KBM-7 (cell line): Measurements from ENCODE around the gene STK11.

Experiments
- DNase-seq: peaks from one replicate; pipeline ENCODE4 v3.0.0-alpha.2; 2015
- in situ Hi-C: fragments of 300-500 bp; cut with MboI; formaldehyde crosslinking; loops from 2 replicates; pipeline ENCODE4 v1.14.3; 2020; ENCODE audit warnings: low sequenced_read_pairs, low pct_unique_long_range_greater_than_20kb, mixed read lengths

STK11 gene

DNA sequence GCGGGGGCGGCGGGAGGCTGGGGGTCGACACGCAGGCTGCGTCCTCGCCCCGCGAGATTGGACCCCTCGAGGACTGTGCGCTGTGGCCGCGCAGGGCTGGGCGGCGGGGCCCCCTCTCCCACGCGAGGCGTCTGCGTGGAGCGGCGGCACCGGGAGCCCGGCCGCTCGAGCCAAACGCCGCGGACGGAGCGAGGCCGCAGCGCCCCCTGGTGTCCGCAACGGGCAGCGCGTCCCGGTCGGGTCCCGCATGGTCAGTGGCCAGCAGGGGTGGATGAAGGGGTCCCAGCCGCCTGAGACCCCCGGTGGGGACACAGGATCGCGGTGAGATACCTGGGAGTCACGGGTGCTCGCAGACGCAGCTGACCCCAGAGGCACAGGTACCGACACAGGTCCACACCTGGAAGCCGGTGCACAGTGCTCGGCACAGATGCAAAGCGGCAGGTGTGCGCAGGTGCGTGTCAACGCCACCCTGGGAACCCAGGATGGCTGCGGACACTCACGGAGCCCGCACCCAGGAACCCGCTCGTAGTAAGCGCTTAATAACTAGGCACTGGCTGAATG is 61.4 kb downstream of the STK11 start:
- no peak for DNase-seq
- in situ Hi-C loops, result no loop called here

DNA sequence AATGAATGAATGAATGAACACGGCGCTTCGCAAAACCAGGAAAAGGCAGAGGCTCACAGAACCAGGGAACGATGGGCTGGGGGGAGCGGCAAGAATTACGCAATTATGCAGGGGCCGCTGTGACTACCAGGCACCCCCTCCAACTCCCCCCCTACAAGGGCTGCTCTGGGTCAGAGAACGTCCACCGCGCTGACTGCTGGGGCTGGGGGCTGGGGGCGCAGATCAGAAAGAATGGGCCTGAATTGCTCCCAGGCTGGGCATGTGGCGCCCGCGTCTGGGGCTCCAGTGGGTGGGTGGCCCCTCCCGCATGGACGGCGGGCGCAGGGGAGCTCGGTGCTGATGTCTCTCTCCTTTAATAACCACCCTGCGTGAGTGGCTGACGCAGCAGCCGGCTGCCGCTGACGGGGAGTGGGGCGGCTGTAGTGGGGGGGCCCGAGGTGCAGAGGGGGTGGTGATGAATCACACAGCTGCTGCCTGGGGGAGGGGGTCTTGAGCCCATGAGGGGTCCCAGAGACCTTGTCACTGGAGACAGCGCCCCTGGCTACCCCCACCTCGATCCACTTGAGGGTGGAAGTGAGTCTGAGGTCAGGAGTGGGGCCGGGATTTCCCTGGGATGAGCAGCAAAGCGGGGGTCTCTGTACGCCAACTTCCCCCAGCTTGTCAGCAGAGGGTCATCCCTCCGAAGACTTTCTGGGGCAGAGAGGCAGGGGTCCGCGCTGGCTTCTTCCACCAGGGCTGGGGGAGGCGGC is 62.1 kb downstream of the STK11 start:
- in situ Hi-C loops, result no loop called here
- DNase-seq, result no peak

DNA sequence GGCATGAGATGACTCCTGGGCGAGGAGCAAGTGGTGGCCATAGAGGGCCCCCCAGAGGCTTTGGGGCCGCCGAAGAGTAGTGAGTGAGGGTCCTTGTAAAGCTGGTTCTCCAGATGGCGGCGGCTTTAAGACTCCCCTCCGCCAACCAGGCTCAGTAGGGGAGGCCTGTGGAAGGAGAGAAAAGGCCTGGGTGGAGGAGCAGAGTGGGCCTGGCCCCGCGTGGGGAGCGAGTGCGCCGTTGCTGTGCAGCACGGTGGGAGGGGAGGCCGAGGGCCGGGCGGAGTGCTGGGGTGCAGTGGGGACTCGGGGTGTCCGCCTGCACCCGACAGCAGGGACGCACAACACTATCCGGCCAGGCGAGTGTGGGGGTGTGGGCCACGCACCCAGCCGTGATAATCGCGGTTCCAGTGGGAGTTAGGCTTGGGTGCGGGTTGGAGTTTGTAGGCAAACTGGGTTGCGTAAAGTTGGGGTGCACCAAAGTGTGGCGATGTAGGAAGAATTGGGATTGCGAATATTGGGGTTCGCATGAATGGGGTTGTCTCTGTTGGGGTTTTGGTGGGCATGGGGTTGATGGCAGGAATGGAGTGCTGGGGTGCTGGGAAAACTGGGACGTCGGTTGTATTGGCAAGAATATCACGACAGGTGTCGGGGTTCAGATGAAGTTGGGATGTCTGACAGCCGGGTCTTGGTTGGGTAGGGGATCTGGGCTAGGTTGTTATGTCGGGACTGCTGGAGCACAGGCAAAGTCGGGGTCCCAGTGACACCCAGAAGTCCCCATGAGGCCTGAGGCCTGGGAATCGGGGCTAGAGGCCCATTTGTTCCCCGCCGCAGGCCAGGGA is 62.9 kb downstream of the STK11 start:
- DNase-seq, result no peak
- in situ Hi-C loops, result no loop called here

DNA sequence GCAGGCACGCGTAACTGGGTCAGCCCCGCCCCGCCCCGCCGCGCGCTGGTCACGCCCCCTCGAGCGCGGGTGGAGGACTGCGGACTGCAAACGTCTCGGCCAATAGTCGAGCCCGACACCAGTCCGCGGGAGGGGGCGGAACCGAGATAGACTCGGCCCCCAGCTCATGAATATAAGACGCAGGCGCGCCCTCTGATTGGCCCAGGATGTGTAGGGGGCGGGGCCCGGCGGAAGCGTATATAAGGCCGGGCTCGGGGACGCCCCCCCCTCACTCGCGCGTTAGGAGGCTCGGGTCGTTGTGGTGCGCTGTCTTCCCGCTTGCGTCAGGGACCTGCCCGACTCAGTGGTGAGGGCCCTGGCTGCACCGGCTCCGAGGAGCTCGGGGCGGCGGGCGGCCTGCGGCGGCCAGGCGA is 63.5 kb downstream of the STK11 start, which contains the start of gene CIRBP:
CIRBP (plus strand) TSS at position 268 of the 413 bp plus-strand sequence. CDS start 1,602 bp downstream, outside the sequence.
- in situ Hi-C loops, result no loop called here

DNA sequence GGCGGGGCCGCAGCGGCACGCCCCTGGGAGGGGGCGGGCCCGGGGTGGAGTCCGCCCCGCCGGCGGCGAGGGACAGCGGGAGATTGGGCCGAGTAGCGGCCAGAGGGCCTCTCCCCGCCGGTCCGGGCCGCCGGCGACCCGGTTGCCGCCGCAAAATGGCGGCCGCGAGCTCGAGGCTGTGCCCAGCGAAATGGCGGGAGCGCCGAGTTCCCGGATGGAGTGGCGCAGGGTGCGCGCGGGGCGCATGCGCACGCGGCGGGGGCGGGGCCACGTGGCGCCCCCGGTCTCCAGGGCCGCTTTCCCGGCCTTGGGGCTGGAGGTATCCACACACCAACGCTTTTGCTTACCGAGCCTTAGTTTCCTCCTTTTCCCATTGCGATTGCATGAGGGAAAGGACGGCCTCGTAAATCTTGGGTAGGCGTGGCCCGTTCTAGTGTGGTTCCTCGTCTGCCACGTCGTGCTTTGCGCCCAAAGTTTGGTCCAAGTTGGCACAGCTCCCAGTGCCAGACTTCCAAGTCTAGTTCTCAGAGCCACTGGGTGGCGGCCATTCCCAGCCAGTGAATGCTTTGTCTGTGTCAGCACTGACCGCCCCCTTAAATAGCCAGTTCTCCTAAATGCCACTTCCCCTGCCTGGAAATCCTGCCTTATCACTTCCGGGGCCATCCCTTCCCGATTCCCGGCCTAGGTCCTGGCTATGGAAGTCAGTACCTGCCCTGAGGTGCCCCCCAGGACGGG is 64.1 kb downstream of the STK11 start:
- in situ Hi-C loops, result no loop called here
- peak; percentile 76 for DNase-seq

More for the DNA sequence above, 63.5 kb downstream of the STK11 start, which contains the start of gene CIRBP:
- DNase-seq, result peak; percentile 98

DNA sequence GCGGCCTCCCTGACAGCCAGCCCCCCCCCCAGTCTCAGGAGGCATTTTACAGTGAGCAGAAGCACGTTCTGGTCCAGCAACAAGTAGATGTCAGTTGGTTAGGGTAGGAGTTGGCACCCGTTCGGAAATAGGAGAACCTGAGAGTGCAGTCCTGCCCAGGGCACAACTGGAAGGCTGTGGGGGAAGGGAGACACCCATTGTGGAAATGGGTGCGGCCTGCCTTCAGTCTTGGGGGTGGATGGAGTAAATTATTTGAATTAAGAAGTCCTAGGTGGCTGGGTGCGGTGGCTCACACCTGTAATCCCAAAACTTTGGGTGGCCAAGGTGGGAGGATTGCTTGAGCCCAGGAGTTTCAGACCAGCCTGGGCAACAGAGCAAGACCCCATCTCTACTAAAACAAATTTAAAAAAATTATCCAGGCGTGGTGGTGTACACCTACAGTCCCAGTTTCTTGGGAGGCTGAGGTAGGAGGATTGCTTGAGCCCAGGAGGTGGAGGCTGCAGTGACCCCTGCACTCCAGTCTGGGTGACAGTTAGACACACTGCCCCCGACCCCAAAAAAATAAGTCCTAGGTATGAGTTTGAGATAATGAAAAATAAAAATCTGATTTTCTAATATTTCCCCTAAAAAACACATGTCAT is 64.8 kb downstream of the STK11 start:
- in situ Hi-C loops, result no loop called here
- no peak for DNase-seq

DNA sequence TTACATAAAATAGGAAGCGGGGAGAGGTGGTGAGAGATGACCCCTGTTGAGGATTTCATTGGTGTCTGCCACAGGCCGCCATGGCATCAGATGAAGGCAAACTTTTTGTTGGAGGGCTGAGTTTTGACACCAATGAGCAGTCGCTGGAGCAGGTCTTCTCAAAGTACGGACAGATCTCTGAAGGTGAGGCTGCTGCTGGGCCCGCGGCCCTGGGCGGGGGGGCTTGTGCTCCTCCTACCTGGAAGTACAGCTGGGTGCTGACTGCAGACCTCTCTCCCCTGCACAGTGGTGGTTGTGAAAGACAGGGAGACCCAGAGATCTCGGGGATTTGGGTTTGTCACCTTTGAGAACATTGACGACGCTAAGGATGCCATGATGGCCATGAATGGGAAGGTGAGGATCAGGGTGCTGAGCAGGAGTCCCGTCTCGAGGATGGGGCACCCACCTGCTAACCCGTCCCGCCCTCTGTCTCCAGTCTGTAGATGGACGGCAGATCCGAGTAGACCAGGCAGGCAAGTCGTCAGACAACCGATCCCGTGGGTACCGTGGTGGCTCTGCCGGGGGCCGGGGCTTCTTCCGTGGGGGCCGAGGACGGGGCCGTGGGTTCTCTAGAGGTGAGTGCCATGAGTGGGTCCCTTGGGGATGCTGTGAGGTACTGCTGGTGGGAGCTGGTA is 65.4 kb downstream of the STK11 start:
- no peak for DNase-seq
- in situ Hi-C loops, result no loop called here

DNA sequence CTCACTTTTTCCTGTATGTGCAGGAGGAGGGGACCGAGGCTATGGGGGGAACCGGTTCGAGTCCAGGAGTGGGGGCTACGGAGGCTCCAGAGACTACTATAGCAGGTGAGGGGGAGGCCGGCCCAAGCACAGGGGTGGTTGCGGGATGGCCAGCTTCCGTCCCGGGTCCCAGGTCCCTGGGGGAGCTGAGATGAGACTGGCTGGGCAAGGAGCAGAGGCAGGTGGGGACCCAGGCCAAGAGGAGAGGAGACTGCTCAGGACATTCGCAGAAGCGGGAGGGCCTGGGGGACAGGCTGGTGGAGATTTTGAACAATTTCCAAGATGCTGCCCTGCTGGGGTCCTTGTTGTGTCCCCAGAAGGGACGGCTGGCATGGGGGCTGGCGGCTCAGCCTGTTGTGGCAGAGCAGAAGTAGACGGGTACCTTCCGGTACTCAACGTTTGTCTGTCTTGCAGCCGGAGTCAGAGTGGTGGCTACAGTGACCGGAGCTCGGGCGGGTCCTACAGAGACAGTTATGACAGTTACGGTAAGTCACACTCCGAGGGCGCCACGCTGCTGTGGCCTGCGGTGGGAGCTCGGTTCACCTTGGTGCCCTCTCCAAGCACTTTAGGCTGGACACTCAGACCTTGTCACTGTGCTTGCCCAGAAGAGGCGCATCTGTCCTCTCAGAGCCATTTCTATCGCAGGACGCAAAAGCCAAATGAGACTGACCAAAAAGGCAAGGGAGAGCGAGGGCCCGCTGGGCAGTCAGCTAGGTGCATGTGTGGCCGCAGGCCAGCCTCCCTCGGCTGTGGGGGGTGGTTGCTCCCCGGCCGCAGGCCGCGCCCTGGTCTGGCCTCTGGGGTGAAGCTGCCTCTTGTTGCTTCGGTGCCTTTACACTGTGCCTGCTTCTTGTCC is 66.2 kb downstream of the STK11 start:
- in situ Hi-C loops, result no loop called here
- DNase-seq, result no peak

DNA sequence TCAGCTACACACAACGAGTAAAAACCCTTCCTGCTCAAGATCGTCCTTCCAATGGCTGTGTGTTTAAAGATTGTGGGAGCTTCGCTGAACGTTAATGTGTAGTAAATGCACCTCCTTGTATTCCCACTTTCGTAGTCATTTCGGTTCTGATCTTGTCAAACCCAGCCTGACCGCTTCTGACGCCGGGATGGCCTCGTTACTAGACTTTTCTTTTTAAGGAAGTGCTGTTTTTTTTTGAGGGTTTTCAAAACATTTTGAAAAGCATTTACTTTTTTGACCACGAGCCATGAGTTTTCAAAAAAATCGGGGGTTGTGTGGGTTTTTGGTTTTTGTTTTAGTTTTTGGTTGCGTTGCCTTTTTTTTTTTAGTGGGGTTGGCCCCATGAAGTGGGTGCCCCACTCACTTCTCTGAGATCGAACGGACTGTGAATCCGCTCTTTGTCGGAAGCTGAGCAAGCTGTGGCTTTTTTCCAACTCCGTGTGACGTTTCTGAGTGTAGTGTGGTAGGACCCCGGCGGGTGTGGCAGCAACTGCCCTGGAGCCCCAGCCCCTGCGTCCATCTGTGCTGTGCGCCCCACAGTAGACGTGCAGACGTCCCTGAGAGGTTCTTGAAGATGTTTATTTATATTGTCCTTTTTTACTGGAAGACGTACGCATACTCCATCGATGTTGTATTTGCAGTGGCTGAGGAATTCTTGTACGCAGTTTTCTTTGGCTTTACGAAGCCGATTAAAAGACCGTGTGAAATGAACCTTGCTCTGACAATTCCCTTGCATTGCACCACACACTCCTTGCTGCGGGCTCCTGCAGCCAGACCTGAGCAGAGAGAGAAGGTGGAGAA is 67.1 kb downstream of the STK11 start:
- in situ Hi-C loops, result no loop called here

DNA sequence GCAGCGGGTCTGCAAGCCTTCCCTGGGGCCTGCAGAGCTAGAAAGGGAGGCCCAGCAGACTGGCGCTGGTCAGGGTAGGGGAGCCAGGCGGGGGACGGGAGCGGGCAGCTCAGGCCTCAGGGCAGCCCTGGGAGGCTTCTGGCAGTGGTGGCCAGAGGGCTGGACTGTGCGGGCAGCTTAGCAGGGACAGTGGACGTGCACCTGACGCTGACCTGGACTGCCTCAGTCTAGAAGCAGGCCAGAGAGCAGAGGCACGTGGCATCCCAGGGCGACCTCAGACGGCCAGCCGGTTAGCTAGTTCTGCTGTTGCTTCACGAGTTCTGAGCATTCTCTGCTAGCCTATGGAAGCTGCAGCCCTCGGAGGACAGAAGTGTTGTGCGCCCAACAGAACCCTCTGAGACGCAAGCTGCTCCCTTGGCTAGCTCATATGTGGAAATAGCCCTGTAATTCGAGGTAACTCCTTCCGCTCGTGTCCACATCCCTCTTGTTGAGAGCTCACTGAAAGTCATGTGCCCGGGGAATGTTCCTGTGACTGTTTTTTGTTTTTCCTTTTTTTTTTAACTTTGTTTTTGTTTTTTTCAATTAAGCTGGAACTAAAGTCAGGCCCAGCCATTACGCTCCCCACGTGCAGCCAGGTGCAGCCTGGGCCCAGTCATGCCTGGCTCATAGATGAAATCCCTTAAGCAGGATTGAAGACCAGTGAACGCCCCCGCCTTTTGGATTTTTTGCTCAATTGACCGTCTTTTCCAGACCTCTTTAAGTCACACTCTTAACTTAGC is 67.9 kb downstream of the STK11 start:
- in situ Hi-C loops, result no loop called here
- no peak for DNase-seq

More for the DNA sequence above, 67.1 kb downstream of the STK11 start:
- no peak for DNase-seq

DNA sequence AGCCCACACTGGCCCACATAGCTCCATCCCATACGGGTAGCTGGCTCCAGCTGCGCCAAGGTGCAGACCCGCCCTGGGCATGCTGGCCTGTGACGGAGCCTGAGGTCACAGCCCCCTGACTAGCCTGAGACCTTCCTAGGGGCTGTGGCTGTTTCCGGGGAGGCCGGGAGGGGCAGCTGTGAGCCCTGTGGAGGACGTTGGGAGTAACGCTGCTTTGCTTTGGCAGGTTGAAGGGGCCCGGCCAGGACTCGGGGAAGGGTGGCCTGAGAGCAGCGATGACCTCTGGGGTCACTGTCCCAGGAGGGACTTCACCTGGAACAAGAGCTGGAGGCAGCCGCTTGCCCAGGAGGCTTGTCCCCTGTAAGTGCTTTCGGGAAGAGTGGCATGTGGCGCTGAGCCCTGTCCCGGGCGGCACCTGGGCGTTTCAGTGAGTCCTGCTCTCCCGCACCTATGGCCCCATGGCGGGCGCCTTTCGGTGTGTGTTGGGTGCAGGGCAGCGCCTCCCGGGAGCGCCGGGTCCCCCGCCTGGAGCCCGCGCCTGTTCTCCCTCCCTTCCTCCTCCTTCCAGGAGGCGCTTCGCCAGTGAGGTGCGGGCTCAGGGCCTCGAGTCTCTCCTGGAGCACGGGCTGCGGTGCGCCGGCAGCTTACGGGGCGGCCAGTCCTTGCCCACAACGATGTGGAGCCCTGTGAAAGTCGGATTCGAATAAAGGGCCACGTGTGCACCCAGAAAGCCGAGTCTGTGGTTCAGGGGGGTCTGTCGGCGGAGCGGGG is 68.7 kb downstream of the STK11 start:
- in situ Hi-C loops, result no loop called here
- DNase-seq, result no peak

DNA sequence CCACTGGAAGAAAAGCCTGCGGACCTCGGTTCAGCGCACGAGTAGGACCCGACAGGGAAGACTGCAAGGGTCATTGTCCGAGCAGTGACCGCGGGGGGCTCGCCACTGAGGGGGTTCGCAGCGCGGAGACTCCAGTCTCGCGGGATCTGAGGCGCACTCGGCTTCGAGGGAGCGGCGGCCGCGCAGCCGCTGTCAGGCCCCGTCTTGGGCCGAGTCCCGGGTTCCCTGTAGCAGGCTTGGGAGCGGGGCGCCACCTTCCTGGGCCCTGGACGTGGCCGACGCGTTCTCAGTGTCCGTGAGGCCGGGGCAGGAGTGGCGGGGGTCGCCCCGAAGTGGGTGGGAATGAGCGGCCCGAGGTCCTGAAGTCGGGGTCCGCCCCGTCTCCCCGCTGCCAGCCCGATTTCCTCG is 69.3 kb downstream of the STK11 start:
- DNase-seq, result no peak
- in situ Hi-C loops, result no loop called here

DNA sequence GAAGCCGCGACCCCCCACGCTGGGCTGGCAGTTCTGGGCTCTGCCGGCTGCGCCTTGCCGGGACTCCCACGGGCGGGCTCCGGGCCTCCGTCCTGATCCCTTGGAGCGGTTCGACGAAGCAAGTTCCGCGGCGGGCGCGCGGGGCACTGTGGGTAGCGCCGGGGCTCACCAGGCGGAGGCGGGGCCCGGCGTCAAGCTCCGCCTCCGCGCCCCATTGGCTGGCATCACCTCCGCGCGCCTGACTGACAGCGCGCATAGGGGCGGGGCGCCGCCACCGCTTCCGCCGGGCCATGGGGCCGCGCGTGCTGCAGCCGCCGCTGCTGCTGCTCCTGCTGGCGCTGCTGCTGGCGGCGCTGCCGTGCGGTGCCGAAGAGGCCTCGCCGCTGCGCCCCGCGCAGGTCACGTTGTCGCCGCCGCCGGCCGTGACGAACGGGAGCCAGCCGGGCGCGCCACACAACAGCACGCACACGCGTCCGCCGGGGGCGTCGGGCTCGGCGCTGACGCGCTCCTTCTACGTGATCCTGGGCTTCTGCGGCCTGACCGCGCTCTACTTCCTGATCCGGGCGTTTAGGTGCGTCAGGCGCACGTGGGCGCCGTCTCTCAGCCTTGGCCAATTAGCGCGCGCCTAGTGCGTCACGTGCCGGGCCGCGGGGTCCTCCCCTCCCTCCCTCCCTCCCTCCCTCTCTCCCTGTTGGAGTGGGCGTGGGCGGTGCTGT is 69.8 kb downstream of the STK11 start, which contains the start of gene FAM174C:
FAM174C (plus strand) TSS at position 271 of the 716 bp plus-strand sequence; CDS start at position 291, 20 bp downstream.
- in situ Hi-C loops, result no loop called here

DNA sequence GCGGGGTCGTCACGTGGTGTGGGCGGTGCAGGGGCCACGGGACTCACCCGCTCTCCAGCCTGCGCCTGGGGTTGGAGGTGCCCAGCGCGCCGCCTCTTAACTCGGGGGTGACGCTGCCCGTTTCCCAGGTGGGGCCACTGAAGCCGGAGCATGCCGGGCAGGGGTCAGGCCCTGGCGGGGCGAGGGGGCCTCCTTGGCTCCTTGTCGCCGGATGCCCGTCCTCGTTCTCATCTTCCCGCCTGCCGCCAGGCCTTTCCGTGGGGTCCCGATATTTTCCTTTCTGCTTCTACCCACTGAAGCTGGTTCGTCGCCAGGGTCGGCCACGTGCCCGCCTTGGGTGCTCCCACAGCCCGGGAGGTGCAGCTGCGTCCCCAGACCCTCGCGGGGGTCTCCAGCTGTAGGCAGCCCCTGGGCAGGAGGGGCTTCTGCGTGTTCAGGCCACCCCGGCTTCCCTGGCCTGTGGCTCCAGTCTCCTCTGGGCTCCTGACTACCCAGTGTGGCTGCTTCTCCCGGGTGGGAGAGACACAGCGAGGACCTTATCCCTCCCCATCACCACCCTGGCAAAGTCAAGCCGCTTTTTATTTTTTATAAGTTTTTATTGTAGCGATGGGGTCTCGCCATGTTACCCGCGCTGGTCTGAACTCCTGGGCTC is 70.5 kb downstream of the STK11 start:
- in situ Hi-C loops, result no loop called here
- no peak for DNase-seq

More for the DNA sequence above, 69.8 kb downstream of the STK11 start, which contains the start of gene FAM174C:
- peak; percentile 96 for DNase-seq
